ENCODE measurements around the gene CDC20.

DNA sequence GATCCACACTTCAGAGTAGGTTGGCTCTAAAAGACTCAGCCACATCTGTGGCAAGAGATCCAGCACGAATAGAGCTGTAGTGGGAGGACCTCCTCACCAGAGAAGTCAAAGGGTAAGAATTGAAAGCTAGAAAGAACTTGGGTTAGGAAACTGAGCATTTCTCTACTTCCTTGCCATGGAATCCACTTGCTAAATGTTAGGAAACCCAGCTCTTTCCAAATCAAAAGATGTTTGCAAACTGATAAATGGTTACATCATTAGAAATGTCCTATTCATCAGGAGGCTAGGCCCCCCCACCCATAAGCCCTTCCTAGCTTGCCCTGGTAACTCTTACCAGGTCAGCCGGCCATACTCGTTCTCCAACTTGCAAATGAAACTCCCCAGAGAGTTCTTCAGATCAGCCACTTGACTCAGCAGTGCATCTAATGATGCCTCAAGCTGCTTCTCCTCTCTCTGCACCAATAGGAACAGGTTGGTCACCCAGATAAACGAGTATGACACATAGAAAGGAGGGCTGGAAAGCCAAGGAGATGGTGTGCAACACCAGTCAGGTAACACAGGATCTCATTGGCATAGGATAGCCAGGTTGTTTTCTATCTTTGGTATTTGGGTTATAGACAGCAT lies 29.3 kb downstream of the CDC20 start:
- TF ChIP-seq CTCF (IDR thresholded peaks at IDR 0.05) (no peak), TCF12 (IDR thresholded peaks at IDR 0.05) (no peak), RAD21 (IDR thresholded peaks at IDR 0.05; ENCODE audit: low read length) (no peak), REST (IDR thresholded peaks at IDR 0.05; ENCODE audit: low read depth, low read length) (no peak), GATA2 (CRISPR knock-in tag; IDR thresholded peaks at IDR 0.05) (no peak), JUND (IDR thresholded peaks at IDR 0.05) (no peak)
